ENCODE results near the gene TM4SF4.
A peak's percentile ranks its signal among the peaks of the same experiment; 100 is the strongest.

The TM4SF4 gene

DNA sequence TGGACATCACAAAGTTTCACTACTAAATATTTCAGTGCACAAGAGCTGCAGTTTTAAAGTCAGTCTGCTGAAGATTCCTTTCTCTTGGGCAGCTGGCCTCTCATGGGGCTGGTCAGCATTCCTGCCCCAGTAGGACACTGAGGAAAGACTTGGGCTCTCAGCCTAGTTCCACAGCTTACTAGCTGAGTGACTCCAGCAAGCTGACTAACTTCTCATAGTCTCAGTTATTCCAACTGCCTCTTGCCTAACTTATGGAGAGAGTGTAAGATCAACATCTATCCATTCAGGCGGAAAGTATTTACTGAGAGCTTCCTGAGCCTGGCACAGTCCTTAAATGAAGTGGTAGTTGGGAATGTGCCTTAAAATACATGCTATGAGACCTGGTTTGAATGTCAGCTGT is 27.0 kb downstream of the TM4SF4 start:
- Histone ChIP-seq H3K27me3 (ENCODE audit: insufficient read depth, low read length) (no peaks in the 10 kb centered on the region), H3K36me3 (ENCODE audit: insufficient read depth, low read length) (no peaks in the 10 kb centered on the region), H3K4me1 (ENCODE audit: insufficient read depth, low read length) (0 out of 2 replicates have a peak, but pooled peaks cover 3% of the 10 kb centered on the region), H3K9ac (ENCODE audit: low read depth, low read length) (no peak overlapping the region), H3K9me3 (ENCODE audit: insufficient read depth, low read depth, low read length) (no peaks in the 10 kb centered on the region), H3K4me3 (ENCODE audit: low read length) (no peak overlapping the region), H3K27ac (ENCODE audit: low read depth, low read length) (no peak overlapping the region)
- WGBS, result 100% methylated on average over 1 of the region's 1 CpG

DNA sequence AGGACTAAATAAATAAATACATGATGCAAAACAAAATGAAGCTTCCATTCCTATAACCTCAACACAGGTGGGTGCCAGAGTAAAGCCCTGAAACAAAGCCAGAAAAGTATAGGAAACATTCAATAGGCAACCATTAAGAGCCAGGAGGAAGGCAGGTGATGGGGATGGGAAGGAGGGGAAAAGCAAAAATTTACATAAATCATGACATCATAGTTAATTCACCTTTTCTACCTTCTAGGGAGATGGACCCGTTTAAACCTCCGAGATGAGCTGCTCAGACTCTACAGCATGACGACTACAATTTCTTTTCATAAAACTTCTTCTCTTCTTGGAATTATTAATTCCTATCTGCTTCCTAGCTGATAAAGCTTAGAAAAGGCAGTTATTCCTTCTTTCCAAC is 27.9 kb downstream of the TM4SF4 start:
- H3K36me3 ChIP-seq (ENCODE audit: insufficient read depth, low read length), result no peaks in the 10 kb centered on the region
- no peaks in the 10 kb centered on the region for H3K27me3 ChIP-seq (ENCODE audit: insufficient read depth, low read length)
- no peak overlapping the region for H3K4me3 ChIP-seq (ENCODE audit: low read length)
- no peak overlapping the region for H3K9ac ChIP-seq (ENCODE audit: low read depth, low read length)
- H3K27ac ChIP-seq (ENCODE audit: low read depth, low read length), result no peak overlapping the region
- H3K4me1 ChIP-seq (ENCODE audit: insufficient read depth, low read length), result 0 out of 2 replicates have a peak, but pooled peaks cover 3% of the 10 kb centered on the region
- 86% methylated on average over 3 of the region's 3 CpGs for WGBS
- no peaks in the 10 kb centered on the region for H3K9me3 ChIP-seq (ENCODE audit: insufficient read depth, low read depth, low read length)

DNA sequence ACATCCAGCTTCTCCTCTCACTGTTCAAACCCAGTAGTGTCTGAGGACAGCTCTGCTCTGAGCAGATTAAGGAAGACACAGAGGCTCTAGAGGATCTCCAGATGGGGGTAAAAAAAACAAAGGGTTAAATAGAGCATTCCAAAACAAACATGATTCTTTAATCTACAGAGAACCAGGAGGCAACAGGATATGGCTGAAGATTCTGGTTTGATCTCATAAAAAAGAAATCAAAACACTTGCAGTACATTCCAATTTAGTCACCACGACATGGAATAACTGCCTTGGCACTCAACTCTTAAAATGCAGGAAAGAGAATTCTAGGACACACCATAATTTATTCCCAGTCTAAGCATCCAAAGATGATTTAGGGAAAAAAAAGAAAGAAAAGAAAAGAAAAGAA is 32.0 kb downstream of the TM4SF4 start:
- 0 out of 2 replicates have a peak, but pooled peaks cover 3% of the 10 kb centered on the region for H3K4me1 ChIP-seq (ENCODE audit: insufficient read depth, low read length)
- WGBS, result 89% methylated on average over 1 of the region's 1 CpG
- H3K9ac ChIP-seq (ENCODE audit: low read depth, low read length), result no peak overlapping the region
- H3K36me3 ChIP-seq (ENCODE audit: insufficient read depth, low read length), result no peaks in the 10 kb centered on the region
- no peak overlapping the region for H3K4me3 ChIP-seq (ENCODE audit: low read length)
- H3K27me3 ChIP-seq (ENCODE audit: insufficient read depth, low read length), result no peaks in the 10 kb centered on the region
- no peak overlapping the region for H3K27ac ChIP-seq (ENCODE audit: low read depth, low read length)
- H3K9me3 ChIP-seq (ENCODE audit: insufficient read depth, low read depth, low read length), result no peaks in the 10 kb centered on the region

DNA sequence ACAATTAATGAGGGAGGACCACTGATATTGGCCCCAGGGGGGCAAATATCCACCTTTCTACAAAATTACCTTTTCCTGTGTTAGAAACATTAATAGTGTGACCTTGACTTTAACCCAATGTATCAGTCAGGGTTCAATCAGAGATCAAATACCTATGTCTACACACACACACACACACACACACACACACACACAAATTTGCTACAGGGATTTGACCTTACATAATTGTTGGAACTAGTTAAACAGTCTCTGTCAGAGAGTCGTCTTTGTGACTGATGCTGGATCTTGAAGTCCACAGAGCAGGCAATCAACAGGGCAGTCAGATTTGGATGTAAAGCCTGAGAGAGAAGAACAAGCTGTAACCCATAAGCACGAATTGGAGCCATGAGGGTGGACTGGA is 32.5 kb downstream of the TM4SF4 start:
- H3K27me3 ChIP-seq (ENCODE audit: insufficient read depth, low read length), result no peaks in the 10 kb centered on the region
- no peaks in the 10 kb centered on the region for H3K36me3 ChIP-seq (ENCODE audit: insufficient read depth, low read length)
- WGBS, result 92% methylated on average over 2 of the region's 2 CpGs
- 0 out of 2 replicates have a peak, but pooled peaks cover 3% of the 10 kb centered on the region for H3K4me1 ChIP-seq (ENCODE audit: insufficient read depth, low read length)
- no peak overlapping the region for H3K4me3 ChIP-seq (ENCODE audit: low read length)
- H3K27ac ChIP-seq (ENCODE audit: low read depth, low read length), result no peak overlapping the region
- H3K9me3 ChIP-seq (ENCODE audit: insufficient read depth, low read depth, low read length), result no peaks in the 10 kb centered on the region
- no peak overlapping the region for H3K9ac ChIP-seq (ENCODE audit: low read depth, low read length)

DNA sequence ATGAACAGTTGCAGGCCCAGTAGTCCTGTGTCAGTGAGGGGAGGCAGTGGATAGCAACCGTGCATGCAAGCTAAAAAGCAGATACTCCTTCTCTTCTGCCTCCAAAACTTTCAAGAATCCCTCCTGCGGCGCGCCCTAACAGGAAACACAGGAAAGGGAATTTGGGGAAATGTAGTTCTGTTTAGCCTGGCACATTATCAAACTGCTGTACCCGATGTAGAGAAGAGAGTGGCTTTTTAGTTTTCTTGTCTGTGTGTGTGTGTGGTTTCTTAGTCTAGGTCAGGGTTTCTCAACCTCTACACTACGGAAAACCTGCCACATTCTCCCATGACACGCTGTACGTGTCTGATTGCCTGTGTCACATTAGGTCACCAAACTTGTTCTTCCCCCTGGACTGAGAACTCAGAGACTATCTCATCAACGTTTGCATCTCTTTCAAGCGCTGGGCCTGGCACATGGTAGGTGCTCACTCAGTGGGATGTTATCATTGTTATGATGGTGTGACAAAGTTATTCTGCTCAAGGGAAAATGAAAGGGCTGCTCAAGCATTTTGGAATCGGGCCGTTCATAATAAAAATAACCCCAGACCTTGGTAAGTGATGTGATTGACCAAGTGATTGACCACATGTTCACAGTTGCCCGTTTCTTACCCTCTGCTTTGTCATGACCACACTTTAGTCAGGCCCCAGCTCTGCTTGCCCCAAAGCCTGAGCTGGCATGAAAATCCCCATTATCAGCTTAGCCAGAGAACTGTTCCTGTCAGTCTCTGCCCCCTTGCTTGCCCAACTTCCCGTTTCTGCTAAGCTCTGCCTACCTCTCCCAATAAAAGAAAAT is 33.2 kb downstream of the TM4SF4 start:
- Histone ChIP-seq H3K4me1 (ENCODE audit: insufficient read depth, low read length) (no peaks in the 10 kb centered on the region), H3K9me3 (ENCODE audit: insufficient read depth, low read depth, low read length) (no peaks in the 10 kb centered on the region), H3K9ac (ENCODE audit: low read depth, low read length) (no peak overlapping the region), H3K27me3 (ENCODE audit: insufficient read depth, low read length) (no peaks in the 10 kb centered on the region), H3K4me3 (ENCODE audit: low read length) (no peak overlapping the region), H3K36me3 (ENCODE audit: insufficient read depth, low read length) (no peaks in the 10 kb centered on the region), H3K27ac (ENCODE audit: low read depth, low read length) (no peak overlapping the region)
- WGBS, result 84% methylated on average over 14 of the region's 14 CpGs

DNA sequence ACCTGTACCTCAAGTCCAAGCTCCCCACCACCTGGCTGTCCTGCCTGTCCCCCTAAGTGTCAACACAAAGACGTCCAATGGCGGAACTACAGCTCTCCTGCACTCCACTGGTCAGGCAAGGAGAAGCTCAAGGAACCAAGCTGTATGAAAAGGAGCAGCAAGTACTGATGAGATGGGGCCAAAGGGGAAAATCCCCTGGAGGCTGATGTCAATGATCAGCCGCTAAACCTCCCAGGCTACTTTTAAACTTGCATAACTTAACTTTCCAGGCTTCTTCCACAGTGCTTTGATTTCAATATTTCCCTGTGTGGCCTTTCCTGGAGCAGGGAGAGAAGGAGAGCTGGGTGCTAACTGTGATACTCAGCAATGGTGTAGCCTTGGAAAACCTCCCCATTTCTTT is 35.0 kb downstream of the TM4SF4 start:
- H3K9me3 ChIP-seq (ENCODE audit: insufficient read depth, low read depth, low read length), result no peaks in the 10 kb centered on the region
- H3K27ac ChIP-seq (ENCODE audit: low read depth, low read length), result no peak overlapping the region
- no peaks in the 10 kb centered on the region for H3K27me3 ChIP-seq (ENCODE audit: insufficient read depth, low read length)
- no peak overlapping the region for H3K9ac ChIP-seq (ENCODE audit: low read depth, low read length)
- H3K4me3 ChIP-seq (ENCODE audit: low read length), result no peak overlapping the region
- no peaks in the 10 kb centered on the region for H3K4me1 ChIP-seq (ENCODE audit: insufficient read depth, low read length)
- 84% methylated on average over 3 of the region's 3 CpGs for WGBS
- no peaks in the 10 kb centered on the region for H3K36me3 ChIP-seq (ENCODE audit: insufficient read depth, low read length)

DNA sequence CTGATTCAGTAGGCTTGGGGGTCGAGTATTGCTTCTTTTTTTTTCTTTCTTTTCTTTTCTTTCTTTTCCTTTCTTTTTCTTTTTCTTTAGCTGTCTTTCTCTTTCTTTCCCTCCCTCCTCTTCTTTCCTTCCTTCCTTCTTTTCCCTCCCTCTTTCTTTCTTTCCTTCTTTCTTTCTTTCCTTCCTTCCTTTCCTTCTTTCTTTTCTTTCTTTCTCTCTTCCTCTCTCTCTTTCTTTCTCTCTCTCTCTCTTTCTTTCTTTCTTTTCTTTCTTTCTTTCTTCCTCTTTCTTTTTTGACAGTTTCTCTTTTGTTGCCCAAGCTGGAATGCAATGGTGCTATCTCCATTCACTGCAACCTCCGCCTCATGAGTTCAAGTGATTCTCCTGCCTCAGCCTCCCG is 36.0 kb downstream of the TM4SF4 start:
- H3K4me1 ChIP-seq (ENCODE audit: insufficient read depth, low read length), result no peaks in the 10 kb centered on the region
- H3K36me3 ChIP-seq (ENCODE audit: insufficient read depth, low read length), result no peaks in the 10 kb centered on the region
- no peak overlapping the region for H3K4me3 ChIP-seq (ENCODE audit: low read length)
- no peak overlapping the region for H3K27ac ChIP-seq (ENCODE audit: low read depth, low read length)
- H3K27me3 ChIP-seq (ENCODE audit: insufficient read depth, low read length), result no peaks in the 10 kb centered on the region
- 95% methylated on average over 3 of the region's 3 CpGs for WGBS
- H3K9ac ChIP-seq (ENCODE audit: low read depth, low read length), result no peak overlapping the region
- H3K9me3 ChIP-seq (ENCODE audit: insufficient read depth, low read depth, low read length), result no peaks in the 10 kb centered on the region

DNA sequence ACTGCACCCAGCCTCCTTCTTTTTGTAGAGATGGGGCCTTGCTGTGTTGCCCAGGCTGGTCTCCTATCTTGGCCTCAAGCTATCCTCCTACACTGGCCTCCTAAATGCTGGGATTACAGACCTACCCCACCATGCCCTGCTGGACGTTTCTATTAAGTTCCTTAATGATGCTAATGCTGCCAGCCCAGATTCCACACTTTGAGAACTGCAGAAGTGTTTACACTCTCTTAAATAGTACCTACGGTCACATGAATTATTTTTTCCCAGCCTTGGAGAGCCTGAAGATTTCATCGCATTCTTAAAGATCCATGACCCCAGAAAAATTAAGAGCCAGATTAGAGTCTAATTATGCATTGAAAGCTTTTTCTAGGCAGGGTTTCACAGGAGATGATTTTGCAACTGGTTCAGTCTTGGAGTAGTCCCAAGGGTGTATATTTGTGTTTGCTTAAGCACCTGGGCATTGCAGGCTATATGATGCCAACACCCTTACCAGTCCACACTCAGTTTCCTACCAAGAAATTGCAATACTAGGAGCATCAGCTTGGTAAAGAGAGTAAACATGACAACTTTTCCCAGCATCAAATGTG is 36.6 kb downstream of the TM4SF4 start:
- Histone ChIP-seq H3K27ac (ENCODE audit: low read depth, low read length) (no peak overlapping the region), H3K9ac (ENCODE audit: low read depth, low read length) (no peak overlapping the region), H3K9me3 (ENCODE audit: insufficient read depth, low read depth, low read length) (no peaks in the 10 kb centered on the region), H3K4me1 (ENCODE audit: insufficient read depth, low read length) (no peaks in the 10 kb centered on the region), H3K36me3 (ENCODE audit: insufficient read depth, low read length) (no peaks in the 10 kb centered on the region), H3K4me3 (ENCODE audit: low read length) (no peak overlapping the region), H3K27me3 (ENCODE audit: insufficient read depth, low read length) (no peaks in the 10 kb centered on the region)
- 81% methylated on average over 3 of the region's 3 CpGs for WGBS

DNA sequence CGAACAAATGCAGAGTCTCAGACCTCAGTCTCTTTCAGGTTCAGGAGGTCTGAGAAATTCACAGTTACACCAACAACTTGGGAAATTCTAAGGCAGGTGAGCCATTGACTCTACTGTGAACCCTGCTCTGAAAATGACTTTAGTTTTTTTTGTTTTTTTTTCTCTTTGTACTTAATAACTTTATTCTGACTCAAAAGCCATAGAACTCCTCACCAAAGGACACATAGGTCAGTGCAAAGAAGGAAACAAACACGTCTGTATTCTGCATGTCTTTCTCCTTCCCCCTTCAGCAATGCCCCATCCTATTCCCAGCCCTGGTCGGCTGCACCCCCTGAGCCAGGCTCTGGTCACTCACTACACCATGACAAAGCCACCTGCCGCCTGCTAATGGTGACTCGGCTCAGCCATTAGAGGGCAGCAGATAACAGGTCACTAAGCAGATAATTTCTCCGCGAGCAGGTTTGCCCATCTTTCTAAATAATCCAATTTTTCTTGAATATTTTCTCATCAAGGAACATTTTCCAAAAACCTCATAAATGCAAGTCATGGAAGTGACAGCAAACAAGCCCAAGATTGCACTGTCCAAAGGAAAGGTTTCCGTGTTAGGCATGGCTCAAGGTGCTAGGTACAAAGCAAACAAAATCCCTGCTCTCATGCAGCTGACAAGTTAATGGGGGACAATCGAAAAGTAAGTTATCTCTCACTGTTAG is 37.7 kb downstream of the TM4SF4 start:
- H3K4me1 ChIP-seq (ENCODE audit: insufficient read depth, low read length), result no peaks in the 10 kb centered on the region
- peaks cover 9% of the 10 kb centered on the region; the same call in 1 of the 2 replicates for H3K36me3 ChIP-seq (ENCODE audit: insufficient read depth, low read length)
- H3K4me3 ChIP-seq (ENCODE audit: low read length), result peak overlapping the region; percentile 33
- no peak overlapping the region for H3K9ac ChIP-seq (ENCODE audit: low read depth, low read length)
- no peaks in the 10 kb centered on the region for H3K9me3 ChIP-seq (ENCODE audit: insufficient read depth, low read depth, low read length)
- H3K27ac ChIP-seq (ENCODE audit: low read depth, low read length), result no peak overlapping the region
- H3K27me3 ChIP-seq (ENCODE audit: insufficient read depth, low read length), result no peaks in the 10 kb centered on the region
- 24% methylated on average over 9 of the region's 9 CpGs for WGBS

DNA sequence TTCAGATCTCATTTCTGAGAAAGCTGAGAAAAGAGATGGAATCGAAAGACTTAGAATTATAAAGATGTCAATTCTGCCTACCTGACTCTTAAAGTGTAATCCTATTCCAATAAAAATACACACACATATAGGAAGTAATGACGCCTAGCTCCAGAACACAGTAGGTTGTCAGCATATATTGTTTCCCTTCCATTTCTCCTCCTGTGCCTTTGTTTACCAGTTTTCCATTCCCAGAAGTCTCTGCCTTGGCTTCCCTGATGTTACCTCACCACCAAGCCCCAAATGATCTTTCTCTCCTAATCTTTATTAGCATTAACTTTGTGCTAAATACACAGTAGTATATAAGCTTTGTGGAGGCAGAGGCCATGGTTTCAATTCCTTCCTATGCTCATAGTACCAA is 40.0 kb downstream of the TM4SF4 start:
- Histone ChIP-seq H3K4me3 (ENCODE audit: low read length) (no peak overlapping the region), H3K27ac (ENCODE audit: low read depth, low read length) (no peak overlapping the region), H3K4me1 (ENCODE audit: insufficient read depth, low read length) (no peaks in the 10 kb centered on the region), H3K36me3 (ENCODE audit: insufficient read depth, low read length) (peaks cover 24% of the 10 kb centered on the region), H3K9ac (ENCODE audit: low read depth, low read length) (no peak overlapping the region), H3K27me3 (ENCODE audit: insufficient read depth, low read length) (no peaks in the 10 kb centered on the region), H3K9me3 (ENCODE audit: insufficient read depth, low read depth, low read length) (no peaks in the 10 kb centered on the region)
- 83% methylated on average over 2 of the region's 2 CpGs for WGBS

DNA sequence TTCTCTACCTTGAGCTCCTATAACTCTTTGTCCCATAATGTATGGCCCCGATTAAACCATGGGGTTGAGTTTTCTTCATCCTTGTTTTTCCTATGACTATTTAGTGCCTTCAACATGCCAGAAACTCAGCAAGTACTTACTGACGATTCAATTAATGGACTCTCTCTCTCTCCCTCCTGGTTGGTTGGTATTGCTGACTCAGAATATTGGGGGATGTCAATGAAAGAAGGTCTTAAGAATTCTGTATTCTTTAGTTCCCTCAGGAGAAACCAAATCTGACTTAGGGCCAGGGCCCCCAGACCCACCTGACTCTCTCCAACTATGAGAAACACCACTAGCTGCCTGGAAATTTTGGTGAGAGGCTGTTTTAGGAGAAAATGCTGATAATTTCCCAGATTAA is 40.8 kb downstream of the TM4SF4 start:
- Histone ChIP-seq H3K4me3 (ENCODE audit: low read length) (no peak overlapping the region), H3K9ac (ENCODE audit: low read depth, low read length) (no peak overlapping the region), H3K4me1 (ENCODE audit: insufficient read depth, low read length) (no peaks in the 10 kb centered on the region), H3K36me3 (ENCODE audit: insufficient read depth, low read length) (peaks cover 29% of the 10 kb centered on the region), H3K27me3 (ENCODE audit: insufficient read depth, low read length) (no peaks in the 10 kb centered on the region), H3K27ac (ENCODE audit: low read depth, low read length) (no peak overlapping the region), H3K9me3 (ENCODE audit: insufficient read depth, low read depth, low read length) (no peaks in the 10 kb centered on the region)
- WGBS, result 97% methylated on average over 1 of the region's 2 CpGs

Measured in HUES64 (cell line).